Kidney (tissue), 14 donors: ENCODE measurements around the gene FAM114A2. TPM values are rescaled to one million over a fixed set of nuclear protein-coding genes. Genes with fewer than 3 reads are reported as not detected.

Experiments used
- DNase-seq, 5 donors: peaks; one replicate each; pipeline ENCODE4 v3.0.0-alpha.2; 2013 to 2020
- FAIRE-seq: peaks from 2 replicates; lab custom pipeline; 2012; peaks lifted over from hg19 to GRCh38; lab: Jason Lieb, UNC
- H3K27ac ChIP-seq, 2 donors: one replicate each; pipeline ENCODE4 v1.7.0; 2013; ENCODE audit warnings: low read depth in 2 of 2, low read length in 2 of 2, inconsistent platforms in 1 of 2
- H3K27me3 ChIP-seq: one replicate; pipeline ENCODE4 v1.7.1; 2013; ENCODE audit warnings: low read length, inconsistent platforms; ENCODE audit not compliant: control insufficient read depth, insufficient read depth
- H3K36me3 ChIP-seq, 3 donors: one replicate each; pipeline versions ENCODE4 v1.7.0 to v1.7.1; 2013; ENCODE audit warnings: low read length in 3 of 3, control low read depth in 1 of 3, inconsistent platforms in 1 of 3; ENCODE audit not compliant: insufficient read depth in 3 of 3, control insufficient read depth in 2 of 3
- H3K4me1 ChIP-seq, 3 donors: one replicate each; pipeline versions ENCODE4 v1.7.0 to v1.7.1; 2013; ENCODE audit warnings: low read length in 3 of 3, inconsistent platforms in 1 of 3, low read depth in 1 of 3; ENCODE audit not compliant: control insufficient read depth in 2 of 3, insufficient read depth in 2 of 3
- H3K4me3 ChIP-seq, 3 donors: one replicate each; pipeline versions ENCODE4 v1.7.0 to v1.8.1; 2013; ENCODE audit warnings: low read length in 3 of 3, control low read depth in 1 of 3, inconsistent platforms in 1 of 3
- H3K9ac ChIP-seq, 3 donors: one replicate each; pipeline versions ENCODE4 v1.7.0 to v1.7.1; 2013; ENCODE audit warnings: low read length in 3 of 3, control low read depth in 1 of 3, inconsistent platforms in 1 of 3
- H3K9me3 ChIP-seq, 3 donors: one replicate each; pipeline versions ENCODE4 v1.7.0 to v1.7.1; 2013; ENCODE audit warnings: low read length in 3 of 3, control low read depth in 1 of 3, inconsistent platforms in 1 of 3; ENCODE audit not compliant: control insufficient read depth in 2 of 3, insufficient read depth in 1 of 3
- intact Hi-C: fragments of 100-400 bp; cut with DNase I; formaldehyde crosslinking; loops from one replicate; pipeline ENCODE4 v1.11.1; 2022
- polyA plus RNA-seq: library from polyadenylated mRNA; stranded (reverse); fragments of 350-450 nt; fragmentation: Illumina TruSeq; extraction: RNeasy Lipid Tissue Mini Kit (QIAGEN cat#74804); gene quantifications from one replicate; pipeline ENCODE4 v1.2.3, GENCODE V29; 2014; ENCODE audit warnings: low read depth, low replicate concordance; ENCODE audit not compliant: insufficient read depth
- total RNA-seq: library from RNA; stranded (reverse); fragmentation: NEBNext Ultra II Directional; extraction: Animal tissue kit (Norgen Biotek cat#: 25700); gene quantifications from one replicate; pipeline ENCODE4 v1.2.1, GENCODE V29; 2021
- TF ChIP-seq, protein P1 (sequence below): IDR thresholded peaks from 3 replicates; pipeline ENCODE4 v1.5.1; 2012; ENCODE audit warnings: mild to moderate bottlenecking, moderate library complexity, borderline replicate concordance; ENCODE audit not compliant: insufficient read depth; ENCODE audit errors: extremely low read depth
- donor health status: control.
- donor health status: control.
- donor health status: control.
- donor health status: control.
- donor health status: control.
- donor health status: DM: yes; HTN: yes; CAD: no.
- donor health status: Normal renal cell carcinoma (clear cell type).

Gene FAM114A2
- total and polyA plus RNA-seq, 2 donors from 2014 or later = 12.9 to 36.2 TPM

DNA sequence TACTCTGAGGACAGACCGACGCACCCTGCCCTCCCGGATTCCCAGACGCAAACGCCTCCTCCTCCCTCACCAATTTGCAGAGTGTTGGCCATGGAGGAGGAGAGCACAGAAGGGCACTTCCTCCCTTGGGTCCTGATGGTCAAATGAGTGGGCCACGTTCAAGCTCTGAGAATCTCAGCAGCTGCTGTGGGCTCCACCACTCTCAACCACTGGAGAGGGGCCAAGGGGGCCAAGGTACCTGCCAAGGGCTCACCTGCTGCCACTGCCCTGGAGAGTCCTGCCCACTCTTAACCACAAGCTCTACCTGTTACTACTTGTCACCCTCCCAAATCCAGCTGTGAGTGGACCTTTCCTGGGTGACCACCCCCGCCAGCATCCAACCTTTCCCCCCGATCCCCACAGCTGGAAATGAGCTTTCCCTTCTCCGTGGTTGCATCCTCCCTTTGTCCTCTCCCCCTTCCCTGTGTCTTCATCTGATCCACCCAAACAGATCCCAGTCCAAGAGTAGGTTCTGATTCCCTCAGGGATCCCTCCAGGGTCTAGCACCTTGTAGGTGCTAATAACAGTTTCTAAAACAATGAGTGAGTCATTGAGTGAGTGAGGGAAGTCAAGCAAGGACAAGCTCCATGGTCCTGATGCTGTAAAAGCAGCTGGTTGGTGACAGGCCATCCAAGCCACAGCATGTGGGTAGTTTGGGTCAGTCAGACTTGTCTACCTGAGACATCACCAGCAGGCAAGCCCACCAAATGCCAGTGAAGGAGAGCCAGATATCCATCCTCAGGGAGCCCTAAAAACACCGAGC, 69.7 kb downstream of the FAM114A2 start:
- intact Hi-C loops = no loop called here

DNA sequence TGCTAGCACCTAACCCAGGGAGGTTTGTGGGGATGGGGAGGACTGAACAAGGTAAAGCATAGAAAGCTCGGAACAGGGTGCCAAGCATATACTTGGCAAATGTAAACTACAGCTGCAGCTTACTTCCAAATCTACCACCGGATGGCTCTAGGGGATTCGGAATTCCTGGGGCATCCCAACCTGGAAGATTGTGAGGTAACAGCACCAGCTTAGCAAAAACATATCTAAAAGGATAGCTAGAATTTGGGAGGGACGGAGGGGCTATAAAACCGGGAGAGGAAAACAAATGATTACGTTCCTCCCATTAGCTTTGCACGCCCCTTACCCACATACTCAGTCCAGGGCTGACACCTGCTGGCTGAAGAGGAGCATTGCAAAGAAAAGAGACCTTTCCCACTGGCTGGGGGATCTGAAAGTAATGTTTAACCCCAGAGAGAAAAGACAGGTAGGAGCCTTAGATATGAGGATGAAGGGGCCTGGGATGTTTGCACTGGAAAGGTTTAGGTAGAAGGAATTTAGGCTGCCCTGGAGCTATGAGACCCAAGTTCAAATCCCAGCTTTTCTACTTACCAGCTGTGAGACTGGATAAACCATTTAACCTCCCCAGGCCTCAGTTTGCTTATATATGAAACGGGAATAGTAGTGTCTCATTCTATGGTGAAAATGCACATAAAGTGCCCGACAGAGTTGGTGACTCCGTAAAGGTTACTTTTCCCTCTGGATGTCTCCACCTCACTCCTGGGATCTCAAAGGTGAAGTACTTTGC, 73.6 kb downstream of the FAM114A2 start:
- no peak overlapping the region for H3K9ac ChIP-seq
- H3K27me3 ChIP-seq = no peaks in the 10 kb centered on the region
- H3K4me3 ChIP-seq = peak overlapping the region in 1 of 3 donors; percentile 21
- no peak overlapping the region for H3K27ac ChIP-seq
- FAIRE-seq (peak; percentile 25), DNase-seq (peak in 4 of 5 donors; percentile 57 to 91 (median 76))
- intact Hi-C loops = no loop called here
- no peaks in the 10 kb centered on the region for H3K4me1 ChIP-seq
- H3K9me3 ChIP-seq = no peaks in the 10 kb centered on the region
- no peaks in the 10 kb centered on the region for H3K36me3 ChIP-seq
- TF ChIP-seq, protein P1, sequence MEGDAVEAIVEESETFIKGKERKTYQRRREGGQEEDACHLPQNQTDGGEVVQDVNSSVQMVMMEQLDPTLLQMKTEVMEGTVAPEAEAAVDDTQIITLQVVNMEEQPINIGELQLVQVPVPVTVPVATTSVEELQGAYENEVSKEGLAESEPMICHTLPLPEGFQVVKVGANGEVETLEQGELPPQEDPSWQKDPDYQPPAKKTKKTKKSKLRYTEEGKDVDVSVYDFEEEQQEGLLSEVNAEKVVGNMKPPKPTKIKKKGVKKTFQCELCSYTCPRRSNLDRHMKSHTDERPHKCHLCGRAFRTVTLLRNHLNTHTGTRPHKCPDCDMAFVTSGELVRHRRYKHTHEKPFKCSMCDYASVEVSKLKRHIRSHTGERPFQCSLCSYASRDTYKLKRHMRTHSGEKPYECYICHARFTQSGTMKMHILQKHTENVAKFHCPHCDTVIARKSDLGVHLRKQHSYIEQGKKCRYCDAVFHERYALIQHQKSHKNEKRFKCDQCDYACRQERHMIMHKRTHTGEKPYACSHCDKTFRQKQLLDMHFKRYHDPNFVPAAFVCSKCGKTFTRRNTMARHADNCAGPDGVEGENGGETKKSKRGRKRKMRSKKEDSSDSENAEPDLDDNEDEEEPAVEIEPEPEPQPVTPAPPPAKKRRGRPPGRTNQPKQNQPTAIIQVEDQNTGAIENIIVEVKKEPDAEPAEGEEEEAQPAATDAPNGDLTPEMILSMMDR = peak; percentile 93

More for the DNA sequence above, 69.7 kb downstream of the FAM114A2 start:
- Histone ChIP-seq H3K9ac (no peak overlapping the region), H3K36me3 (no peaks in the 10 kb centered on the region), H3K27me3 (no peaks in the 10 kb centered on the region), H3K9me3 (no peaks in the 10 kb centered on the region), H3K27ac (no peak overlapping the region), H3K4me1 (no peaks in the 10 kb centered on the region), H3K4me3 (no peak overlapping the region)
- DNase-seq = no peak
- TF ChIP-seq, protein P1 = no peak
- no peak for FAIRE-seq

DNA sequence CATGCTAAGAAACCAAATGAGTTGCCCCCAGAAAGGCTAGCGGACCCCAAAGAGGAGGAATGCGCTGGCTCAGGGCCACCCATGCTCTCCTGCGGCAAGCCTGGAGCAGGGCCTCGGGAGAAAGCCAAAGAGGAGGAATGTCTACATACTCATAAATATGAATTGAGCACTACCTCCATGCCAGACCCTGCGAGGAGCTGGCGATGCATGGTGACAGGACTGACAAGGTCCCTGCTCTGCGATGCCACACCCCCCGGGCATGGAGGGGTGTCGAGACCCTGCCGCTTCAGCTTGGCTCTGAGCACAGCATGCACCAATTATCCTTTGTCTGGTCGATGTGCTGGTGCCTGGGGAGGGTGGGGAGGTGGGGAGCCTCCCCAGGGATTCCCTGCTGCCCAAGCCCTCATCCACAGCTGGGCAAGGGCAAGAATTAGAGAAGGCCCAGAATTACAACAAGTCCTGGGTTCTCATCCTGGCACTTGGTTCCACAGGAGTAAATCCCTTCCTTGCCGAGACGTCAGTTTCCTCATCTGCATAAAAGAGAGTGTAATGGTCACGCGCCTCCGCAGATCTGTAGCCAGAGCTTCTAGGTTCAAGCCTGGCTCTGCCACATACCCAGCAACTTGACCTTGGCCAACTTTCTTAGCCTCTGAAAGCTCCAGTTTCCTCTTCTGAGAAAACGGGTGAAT, 74.4 kb downstream of the FAM114A2 start:
- Histone ChIP-seq H3K4me1 (no peaks in the 10 kb centered on the region), H3K27ac (no peak overlapping the region), H3K36me3 (no peaks in the 10 kb centered on the region), H3K9ac (no peak overlapping the region), H3K9me3 (no peaks in the 10 kb centered on the region), H3K4me3 (no peak overlapping the region), H3K27me3 (no peaks in the 10 kb centered on the region)
- no peak for DNase-seq
- no peak for FAIRE-seq
- intact Hi-C loops = no loop called here
- TF ChIP-seq, protein P1 = no peak
